ENCODE results near the gene SRSF3.

DNA sequence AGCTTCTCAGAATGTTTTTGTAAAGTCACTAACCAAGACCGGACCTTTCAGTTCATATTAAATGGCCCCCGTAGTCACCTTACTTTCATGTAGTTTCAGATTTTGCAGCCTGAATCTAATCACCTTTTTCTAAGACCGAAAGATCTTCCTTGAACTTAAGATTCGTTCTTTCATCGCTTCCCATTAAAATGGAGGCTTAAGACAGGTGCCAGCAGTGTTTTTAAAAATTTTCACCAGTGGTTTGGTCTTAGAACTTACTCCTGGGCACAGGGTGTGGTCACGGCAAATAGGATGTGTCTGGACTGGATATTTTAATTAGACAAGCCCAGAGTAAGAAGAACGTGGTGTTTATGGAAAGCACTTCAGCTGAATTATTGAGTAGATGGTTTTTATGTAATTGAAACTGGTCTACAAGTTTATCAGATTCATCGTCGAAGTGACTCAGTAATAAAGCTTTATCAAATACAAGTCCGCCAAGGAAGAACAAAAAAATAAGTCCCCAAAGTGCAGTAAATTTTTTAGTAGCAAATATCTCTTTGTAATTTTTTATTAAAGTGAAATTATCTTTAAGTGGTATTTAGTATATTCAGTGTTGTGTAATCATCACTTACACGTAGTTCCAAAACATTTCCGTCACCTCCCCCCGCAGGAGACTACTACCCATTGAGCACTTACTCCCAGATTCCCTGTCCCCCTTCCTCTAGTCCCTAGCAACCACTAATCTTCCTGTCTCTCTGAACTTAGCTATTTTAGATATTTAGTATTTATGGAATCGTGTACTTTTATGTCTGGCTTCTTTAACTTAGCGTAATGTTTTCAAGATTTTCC, 868 bp downstream of the SRSF3 start:
- TF ChIP-seq POLR2AphosphoS5 (IDR thresholded peaks at IDR 0.05; ENCODE audit: low read depth, low read length) (peak; percentile 73; the same call in 1 of the 2 replicates), SIN3A (IDR thresholded peaks at IDR 0.05; ENCODE audit: borderline replicate concordance, insufficient read depth, low read length) (peak; percentile 63; the same call in 1 of the 2 replicates), TAF1 (IDR thresholded peaks at IDR 0.05; ENCODE audit: borderline replicate concordance, insufficient read depth, low read length) (no peak; the same call in 1 of the 2 replicates), REST (IDR thresholded peaks at IDR 0.05; ENCODE audit: insufficient read depth in 1 of 2, low read depth in 2 of 2, low read length in 2 of 2) (no peak)

Measured in PFSK-1 (cell line).